ENCODE data around the gene GRM4. TPM values are rescaled to one million over a fixed set of nuclear protein-coding genes. Genes with fewer than 3 reads are reported as not detected.

GRM4 gene
- total RNA-seq, 1 donor from 2014 or later: not detected

- TF ChIP-seq CTCF (IDR thresholded peaks at IDR 0.05): no peak
- DNase-seq (ENCODE audit: low spot score in 2 of 2): peak in 1 of 2 donors; percentile 38
Observed at GRCh38 chr6:34176261-34177031, 30.6 kb upstream of the GRM4 start.

GRCh38 chr6:34174846-34175399 is 29.0 kb upstream of the GRM4 start:
- Histone ChIP-seq H3K27me3 (no peaks in the 10 kb centered on the region), H3K4me3 (no peak overlapping the region), H3K27ac (no peak overlapping the region), H3K9me3 (no peaks in the 10 kb centered on the region), H3K36me3 (no peaks in the 10 kb centered on the region), H3K4me1 (no peaks in the 10 kb centered on the region)
- DNase-seq (ENCODE audit: low spot score in 2 of 2): peak in 1 of 2 donors; percentile 51
- no peak for TF ChIP-seq CTCF (IDR thresholded peaks at IDR 0.05)
- intact Hi-C loops (cut with DNase I): no loop called here

More at GRCh38 chr6:34176261-34177031, 30.6 kb upstream of the GRM4 start:
- Histone ChIP-seq H3K4me3 (no peak overlapping the region), H3K36me3 (no peaks in the 10 kb centered on the region), H3K4me1 (no peaks in the 10 kb centered on the region), H3K9me3 (no peaks in the 10 kb centered on the region), H3K27ac (no peak overlapping the region), H3K27me3 (no peaks in the 10 kb centered on the region)
- intact Hi-C loops (cut with DNase I): no loop called here

DNA sequence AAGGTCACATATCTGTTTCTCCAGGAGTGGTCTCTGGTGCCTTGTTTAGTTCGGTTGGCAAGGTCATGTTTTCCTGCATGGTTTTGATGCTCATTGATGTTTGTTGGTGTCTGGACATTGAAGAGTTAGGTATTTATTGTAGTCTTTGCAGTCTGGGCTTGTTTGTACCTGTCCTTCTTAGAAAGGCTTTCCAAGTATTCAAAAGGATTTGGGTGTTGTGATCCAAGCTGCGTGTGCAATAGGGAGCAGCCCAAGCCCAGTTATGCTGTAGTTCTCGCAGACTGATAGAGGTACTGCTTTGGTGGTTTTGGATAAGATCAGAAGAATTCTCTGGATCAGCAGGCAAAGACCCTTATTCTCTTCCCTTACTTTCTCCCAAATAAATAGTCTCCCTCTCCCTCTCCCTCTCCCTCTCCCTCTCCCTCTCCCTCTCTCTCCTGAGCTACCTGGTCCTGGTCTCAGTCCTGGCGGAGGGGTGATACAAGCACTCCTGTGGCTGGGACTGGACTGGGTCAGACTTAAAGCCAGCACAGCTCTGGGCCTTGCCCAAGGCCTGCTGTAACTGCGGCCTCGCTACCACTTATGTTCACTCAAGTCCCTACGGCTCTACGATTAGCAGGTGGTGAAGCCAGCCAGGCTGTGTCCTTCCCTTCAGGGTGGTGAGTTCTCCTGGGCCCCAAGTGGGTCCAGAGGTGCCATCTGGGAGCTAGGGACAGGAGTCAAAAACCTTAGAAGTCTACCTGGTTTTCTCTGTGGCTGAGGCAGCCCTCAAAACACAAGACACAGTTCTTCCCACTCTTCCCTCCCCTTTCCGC is 27.3 kb upstream of the GRM4 start:
- H3K27me3 ChIP-seq: no peaks in the 10 kb centered on the region
- peak in 1 of 2 donors; percentile 24 for DNase-seq (ENCODE audit: low spot score in 2 of 2)
- H3K27ac ChIP-seq: no peak overlapping the region
- H3K4me3 ChIP-seq: no peak overlapping the region
- intact Hi-C loops (cut with DNase I): no loop called here
- H3K9me3 ChIP-seq: no peaks in the 10 kb centered on the region
- no peak for TF ChIP-seq CTCF (IDR thresholded peaks at IDR 0.05)
- no peaks in the 10 kb centered on the region for H3K36me3 ChIP-seq
- H3K4me1 ChIP-seq: no peaks in the 10 kb centered on the region

DNA sequence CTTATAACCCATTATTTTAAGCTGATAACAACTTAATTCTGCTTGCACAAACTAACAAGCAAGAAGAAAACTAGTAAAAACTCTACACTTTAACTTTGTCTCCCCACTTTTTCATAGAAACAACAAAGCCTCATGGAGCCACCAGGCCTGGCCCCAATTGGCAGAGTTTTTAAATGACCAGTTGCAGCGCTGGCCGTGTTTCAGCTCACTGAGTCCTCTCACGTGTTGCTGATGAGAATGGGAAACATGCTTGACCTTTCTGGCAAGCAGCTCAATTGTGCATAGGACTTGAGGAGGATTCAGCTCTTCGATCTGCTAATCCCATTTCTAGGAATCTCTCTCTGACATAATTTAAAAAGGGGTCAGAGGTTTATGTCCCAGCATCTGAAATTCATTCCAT is 24.5 kb upstream of the GRM4 start:
- H3K27ac ChIP-seq: no peak overlapping the region
- TF ChIP-seq CTCF (IDR thresholded peaks at IDR 0.05): no peak
- no peaks in the 10 kb centered on the region for H3K9me3 ChIP-seq
- intact Hi-C loops (cut with DNase I): no loop called here
- no peaks in the 10 kb centered on the region for H3K36me3 ChIP-seq
- DNase-seq (ENCODE audit: low spot score in 2 of 2): peak in 1 of 2 donors; percentile 30
- no peaks in the 10 kb centered on the region for H3K27me3 ChIP-seq
- no peaks in the 10 kb centered on the region for H3K4me1 ChIP-seq
- no peak overlapping the region for H3K4me3 ChIP-seq

GRCh38 chr6:34169897-34170296 is 24.0 kb upstream of the GRM4 start:
- no peak for DNase-seq (ENCODE audit: low spot score in 2 of 2)
- no peak for TF ChIP-seq CTCF (IDR thresholded peaks at IDR 0.05)
- H3K9me3 ChIP-seq: no peaks in the 10 kb centered on the region
- H3K27me3 ChIP-seq: no peaks in the 10 kb centered on the region
- H3K4me3 ChIP-seq: no peak overlapping the region
- H3K36me3 ChIP-seq: no peaks in the 10 kb centered on the region
- H3K4me1 ChIP-seq: no peaks in the 10 kb centered on the region
- intact Hi-C loops (cut with DNase I): loop anchor here (10.0 kb wide), 1 partner anchor 435 kb away; no protein-coding TSS in a partner anchor
- no peak overlapping the region for H3K27ac ChIP-seq
